A673 (cell line): ENCODE data around the gene SOCS2. TPM values are rescaled to one million over a fixed set of nuclear protein-coding genes. Genes with fewer than 3 reads are reported as not detected.
"Not testable (repeated sequence)": the region's sequence is repeated elsewhere in the genome, so short reads cannot be mapped to it uniquely, and the experiment has no call there.

Experiments
- BruUV-seq: library from RNA; stranded (reverse); fragments of 400-500 nt; replicated peaks from 2 replicates; lab custom pipeline; 2021; lab: Mats Ljungman, UMichigan
- CTCF ChIA-PET: fragments of 300-600 bp; sonication (Branson Sonifier 250); formaldehyde crosslinking; loops from one replicate; lab custom pipeline; 2022; ENCODE audit warnings: antibody characterized with exemption; lab: Charles Lee
- POLR2A ChIA-PET: fragments of 300-600 bp; sonication (Branson Sonifier 250); formaldehyde crosslinking; loops from one replicate; lab custom pipeline; 2022; ENCODE audit warnings: antibody characterized with exemption; ENCODE audit not compliant: low non-redundant PET; lab: Charles Lee
- DNase-seq: peaks from one replicate; pipeline ENCODE4 v3.0.0-alpha.2; 2015; ENCODE audit warnings: low spot score
- H3K27ac ChIP-seq: fragments of 200-600 bp; sonication (generic); 2 replicates; pipeline ENCODE4 v1.5.1; 2016; ENCODE audit warnings: mixed run types, low read depth, mild to moderate bottlenecking, mixed read lengths, antibody characterized with exemption, low read length; ENCODE audit not compliant: poor library complexity, severe bottlenecking
- H3K27me3 ChIP-seq: fragments of 200-600 bp; sonication (generic); replicated peaks from 2 replicates; pipeline ENCODE4 v1.6.1; 2017; ENCODE audit warnings: mixed run types, low read depth, mild to moderate bottlenecking, mixed read lengths, antibody characterized with exemption, low read length; ENCODE audit not compliant: insufficient read depth, poor library complexity
- H3K36me3 ChIP-seq: fragments of 200-600 bp; sonication (generic); 2 replicates; pipeline ENCODE4 v1.6.1; 2016; ENCODE audit warnings: mixed run types, mild to moderate bottlenecking, mixed read lengths, antibody characterized with exemption, low read length; ENCODE audit not compliant: insufficient read depth, poor library complexity, severe bottlenecking
- H3K4me1 ChIP-seq: fragments of 200-600 bp; sonication (generic); 2 replicates; pipeline ENCODE4 v1.6.1; 2017; ENCODE audit warnings: mixed run types, mild to moderate bottlenecking, mixed read lengths, antibody characterized with exemption, low read length; ENCODE audit not compliant: insufficient read depth, poor library complexity, severe bottlenecking
- H3K4me3 ChIP-seq: fragments of 200-600 bp; sonication (generic); 2 replicates; pipeline ENCODE4 v1.5.1; 2016; ENCODE audit warnings: low read depth, mixed run types, mild to moderate bottlenecking, mixed read lengths, low read length; ENCODE audit not compliant: poor library complexity, severe bottlenecking
- H3K9me3 ChIP-seq: fragments of 200-600 bp; sonication (generic); 2 replicates; pipeline ENCODE4 v1.6.1; 2016; ENCODE audit warnings: mixed run types, low read depth, mild to moderate bottlenecking, mixed read lengths, antibody characterized with exemption, low read length; ENCODE audit not compliant: poor library complexity, severe bottlenecking
- CTCF ChIP-seq: fragments of 300-800, 200-600 bp; sonication (generic); conservative IDR thresholded peaks from 2 replicates; pipeline ENCODE4 v1.5.1; 2017; ENCODE audit warnings: low read depth, mild to moderate bottlenecking, antibody characterized with exemption, low read length, moderate library complexity, mixed read lengths
- EZH2 ChIP-seq: fragments of 200-600 bp; sonication (generic); IDR thresholded peaks from 2 replicates; pipeline ENCODE4 v1.6.1; 2017; ENCODE audit warnings: borderline replicate concordance, low read depth, mild to moderate bottlenecking, mixed read lengths, antibody characterized with exemption, low read length; ENCODE audit not compliant: poor library complexity, severe bottlenecking
- intact Hi-C: fragments of 100-400 bp; cut with micrococcal nuclease; formaldehyde crosslinking; loops from one replicate; pipeline ENCODE4 v1.10.0; 2022; ENCODE audit not compliant: unreplicated experiment
- total RNA-seq: library from RNA; stranded (reverse); gene quantifications from 2 replicates; pipeline ENCODE4 v1.2.3, GENCODE V29; 2021

SOCS2 gene
- total RNA-seq, 1 experiment from 2014 or later = 1.3 TPM

GRCh38 chr12:93549174-93549573, 23.3 kb upstream of the SOCS2 start:
- Histone ChIP-seq H3K4me3 (no peak overlapping the region), H3K27me3 (no peaks in the 10 kb centered on the region), H3K4me1 (peaks cover 8% of the 10 kb centered on the region), H3K27ac (no peak overlapping the region), H3K9me3 (no peaks in the 10 kb centered on the region), H3K36me3 (no peaks in the 10 kb centered on the region)
- ChIA-PET CTCF (no interaction called here), POLR2A (no interaction called here)
- intact Hi-C loops = no loop called here
- no TSS peak for BruUV-seq
- TF ChIP-seq EZH2 (no peak), CTCF (no peak)
- DNase-seq = no peak

GRCh38 chr12:93550748-93551611, 21.5 kb upstream of the SOCS2 start:
- no peak for TF ChIP-seq CTCF
- no peak for TF ChIP-seq EZH2
- no peak overlapping the region for H3K27ac ChIP-seq
- no peak overlapping the region for H3K4me3 ChIP-seq
- POLR2A ChIA-PET = no interaction called here
- CTCF ChIA-PET = no interaction called here
- intact Hi-C loops = no loop called here
- no TSS peak for BruUV-seq
- DNase-seq = peak; percentile 85
- H3K27me3 ChIP-seq = no peaks in the 10 kb centered on the region
- H3K9me3 ChIP-seq = no peaks in the 10 kb centered on the region
- H3K36me3 ChIP-seq = no peaks in the 10 kb centered on the region
- peaks cover 8% of the 10 kb centered on the region for H3K4me1 ChIP-seq

- no peak for DNase-seq
- intact Hi-C loops = no loop called here
- H3K4me1 ChIP-seq = peaks cover 8% of the 10 kb centered on the region
- TF ChIP-seq CTCF (no peak), EZH2 (no peak)
- H3K27me3 ChIP-seq = no peaks in the 10 kb centered on the region
- H3K27ac ChIP-seq = no peak overlapping the region
- H3K9me3 ChIP-seq = no peaks in the 10 kb centered on the region
- ChIA-PET CTCF (no interaction called here), POLR2A (no interaction called here)
- no peak overlapping the region for H3K4me3 ChIP-seq
- no TSS peak for BruUV-seq
- no peaks in the 10 kb centered on the region for H3K36me3 ChIP-seq
Measured at GRCh38 chr12:93552427-93552826, 20.0 kb upstream of the SOCS2 start.

- BruUV-seq, POLR2A ChIA-PET, DNase-seq, CTCF ChIA-PET, H3K36me3 ChIP-seq, H3K4me3 ChIP-seq, intact Hi-C loops, H3K4me1 ChIP-seq, H3K27me3 ChIP-seq, H3K9me3 ChIP-seq, H3K27ac ChIP-seq: not testable (repeated sequence)
Measured at GRCh38 chr12:93557879-93558278, 14.6 kb upstream of the SOCS2 start.

- H3K9me3 ChIP-seq, H3K4me1 ChIP-seq, H3K36me3 ChIP-seq, POLR2A ChIA-PET, H3K4me3 ChIP-seq, intact Hi-C loops, CTCF ChIA-PET, DNase-seq, H3K27me3 ChIP-seq, BruUV-seq, H3K27ac ChIP-seq: not testable (repeated sequence)
Measured at GRCh38 chr12:93558685-93559084, 13.8 kb upstream of the SOCS2 start.
